Central memory CD8-positive, alpha-beta T cell (primary cell): ENCODE measurements around the gene DNAJC11.
A peak's percentile ranks its signal among the peaks of the same experiment; 100 is the strongest.
"Not testable (repeated sequence)": the region's sequence is repeated elsewhere in the genome, so short reads cannot be mapped to it uniquely, and the experiment has no call there.

ENCODE experiments used
- ATAC-seq: fragments of 150-1000 bp; cut with Tn5 transposase; replicated peaks from 2 replicates; pipeline ENCODE4 v1.10.0; 2022; ENCODE audit warnings: mild to moderate bottlenecking, moderate FRiP score, moderate number of reproducible peaks; ENCODE audit not compliant: poor library complexity, severe bottlenecking; ENCODE audit errors: extremely low read depth
- DNase-seq, 2 donors: peaks; one replicate each; pipeline ENCODE4 v3.0.0; 2021; ENCODE audit warnings: low spot score in 2 of 2
- H3K27ac Mint-ChIP-seq: one replicate; pipeline ENCODE4 v1.8.0; 2022; ENCODE audit warnings: low read depth, mild to moderate bottlenecking, moderate library complexity, mixed read lengths
- H3K27me3 Mint-ChIP-seq: one replicate; pipeline ENCODE4 v1.8.0; 2022; ENCODE audit warnings: mixed read lengths
- H3K36me3 Mint-ChIP-seq: one replicate; pipeline ENCODE4 v1.8.0; 2022; ENCODE audit warnings: mild to moderate bottlenecking, moderate library complexity, mixed read lengths; ENCODE audit not compliant: insufficient read depth
- H3K4me1 Mint-ChIP-seq: one replicate; pipeline ENCODE4 v1.8.0; 2022; ENCODE audit warnings: mixed read lengths
- H3K4me3 Mint-ChIP-seq: one replicate; pipeline ENCODE4 v1.8.0; 2022; ENCODE audit warnings: mild to moderate bottlenecking, moderate library complexity, mixed read lengths
- H3K9me3 Mint-ChIP-seq: one replicate; pipeline ENCODE4 v1.8.0; 2022; ENCODE audit warnings: mixed read lengths

DNAJC11 gene

GRCh38 chr1:6636778-6637177 is 64.8 kb downstream of the DNAJC11 start:
- H3K9me3 Mint-ChIP-seq, H3K4me1 Mint-ChIP-seq, ATAC-seq, H3K4me3 Mint-ChIP-seq, H3K27ac Mint-ChIP-seq, H3K27me3 Mint-ChIP-seq, DNase-seq: not testable (repeated sequence)
- peaks cover 28% of the 10 kb centered on the region for H3K36me3 Mint-ChIP-seq

GRCh38 chr1:6635910-6636760 is 65.5 kb downstream of the DNAJC11 start:
- no peak for DNase-seq
- Mint-ChIP-seq H3K4me1 (no peaks in the 10 kb centered on the region), H3K4me3 (no peak overlapping the region), H3K27ac (no peak overlapping the region), H3K36me3 (peaks cover 31% of the 10 kb centered on the region), H3K9me3 (no peaks in the 10 kb centered on the region), H3K27me3 (no peaks in the 10 kb centered on the region)
- no peak for ATAC-seq

GRCh38 chr1:6635161-6635909 is 66.3 kb downstream of the DNAJC11 start:
- Mint-ChIP-seq H3K4me1 (no peaks in the 10 kb centered on the region), H3K36me3 (peaks cover 35% of the 10 kb centered on the region), H3K27ac (no peak overlapping the region), H3K27me3 (no peaks in the 10 kb centered on the region), H3K9me3 (no peaks in the 10 kb centered on the region), H3K4me3 (no peak overlapping the region)
- ATAC-seq (no peak), DNase-seq (no peak)

GRCh38 chr1:6634371-6635052 is 67.1 kb downstream of the DNAJC11 start:
- Mint-ChIP-seq H3K27me3 (no peaks in the 10 kb centered on the region), H3K27ac (no peak overlapping the region), H3K4me3 (no peak overlapping the region), H3K36me3 (peaks cover 39% of the 10 kb centered on the region), H3K4me1 (peaks cover 6% of the 10 kb centered on the region), H3K9me3 (no peaks in the 10 kb centered on the region)
- ATAC-seq (no peak), DNase-seq (no peak)

- H3K9me3 Mint-ChIP-seq = no peaks in the 10 kb centered on the region
- no peak for DNase-seq
- peaks cover 39% of the 10 kb centered on the region for H3K36me3 Mint-ChIP-seq
- no peak for ATAC-seq
- H3K4me3 Mint-ChIP-seq = no peak overlapping the region
- H3K27me3 Mint-ChIP-seq = no peaks in the 10 kb centered on the region
- no peak overlapping the region for H3K27ac Mint-ChIP-seq
- peaks cover 13% of the 10 kb centered on the region for H3K4me1 Mint-ChIP-seq
These were observed 68.8 kb downstream of the DNAJC11 start for GRCh38 chr1:6632588-6633514.

- no peak overlapping the region for H3K4me3 Mint-ChIP-seq
These were observed 70.6 kb downstream of the DNAJC11 start for GRCh38 chr1:6631058-6631457.

GRCh38 chr1:6630027-6630426 is 71.6 kb downstream of the DNAJC11 start:
- no peak overlapping the region for H3K4me3 Mint-ChIP-seq
- H3K27me3 Mint-ChIP-seq = no peaks in the 10 kb centered on the region
- peaks cover 32% of the 10 kb centered on the region for H3K4me1 Mint-ChIP-seq
- DNase-seq = no peak
- H3K27ac Mint-ChIP-seq = no peak overlapping the region
- H3K9me3 Mint-ChIP-seq = no peaks in the 10 kb centered on the region
- no peak for ATAC-seq
- H3K36me3 Mint-ChIP-seq = peaks cover 38% of the 10 kb centered on the region

More at GRCh38 chr1:6631058-6631457, 70.6 kb downstream of the DNAJC11 start:
- DNase-seq (no peak), ATAC-seq (no peak)
- peaks cover 31% of the 10 kb centered on the region for H3K4me1 Mint-ChIP-seq
- H3K9me3 Mint-ChIP-seq = no peaks in the 10 kb centered on the region
- H3K36me3 Mint-ChIP-seq = peaks cover 39% of the 10 kb centered on the region
- H3K27ac Mint-ChIP-seq = no peak overlapping the region
- H3K27me3 Mint-ChIP-seq = no peaks in the 10 kb centered on the region

GRCh38 chr1:6628971-6629479 is 72.6 kb downstream of the DNAJC11 start:
- no peaks in the 10 kb centered on the region for H3K27me3 Mint-ChIP-seq
- H3K4me1 Mint-ChIP-seq = peaks cover 32% of the 10 kb centered on the region
- H3K36me3 Mint-ChIP-seq = peaks cover 35% of the 10 kb centered on the region
- no peak for ATAC-seq
- no peak for DNase-seq
- no peak overlapping the region for H3K27ac Mint-ChIP-seq
- H3K9me3 Mint-ChIP-seq = no peaks in the 10 kb centered on the region
- no peak overlapping the region for H3K4me3 Mint-ChIP-seq

GRCh38 chr1:6627841-6628545 is 73.6 kb downstream of the DNAJC11 start:
- Mint-ChIP-seq H3K4me3 (peak overlapping the region; percentile 87), H3K27me3 (no peaks in the 10 kb centered on the region), H3K9me3 (no peaks in the 10 kb centered on the region), H3K36me3 (peaks cover 27% of the 10 kb centered on the region), H3K4me1 (peaks cover 32% of the 10 kb centered on the region), H3K27ac (no peak overlapping the region)
- no peak for ATAC-seq
- DNase-seq = no peak

GRCh38 chr1:6627031-6627430 is 74.6 kb downstream of the DNAJC11 start:
- DNase-seq (no peak), ATAC-seq (no peak)
- Mint-ChIP-seq H3K27ac (no peak overlapping the region), H3K36me3 (peaks cover 26% of the 10 kb centered on the region), H3K9me3 (no peaks in the 10 kb centered on the region), H3K4me3 (peak overlapping the region; percentile 87), H3K4me1 (peaks cover 32% of the 10 kb centered on the region), H3K27me3 (no peaks in the 10 kb centered on the region)

- H3K27me3 Mint-ChIP-seq = no peaks in the 10 kb centered on the region
- DNase-seq (no peak), ATAC-seq (peak; percentile 30)
- H3K27ac Mint-ChIP-seq = peak overlapping the region; percentile 81
- H3K4me3 Mint-ChIP-seq = peak overlapping the region; percentile 87
- peaks cover 25% of the 10 kb centered on the region for H3K36me3 Mint-ChIP-seq
- H3K4me1 Mint-ChIP-seq = peaks cover 32% of the 10 kb centered on the region
- no peaks in the 10 kb centered on the region for H3K9me3 Mint-ChIP-seq
These were observed 75.9 kb downstream of the DNAJC11 start for GRCh38 chr1:6625584-6626149.
